ENCODE measurements around the gene PKNOX2.

- TF ChIP-seq CTCF (IDR thresholded peaks at IDR 0.05; ENCODE audit: low read depth, low read length): no peak
- no peak for TF ChIP-seq EZH2phosphoT487 (IDR thresholded peaks at IDR 0.05; ENCODE audit: low read depth)
Observed at GRCh38 chr11:125211191-125211947, 46.8 kb downstream of the PKNOX2 start.
